Large intestine (tissue), 3 donors: Measurements from ENCODE around the gene TSC22D4. TPM values are rescaled to one million over a fixed set of nuclear protein-coding genes. Genes with fewer than 3 reads are reported as not detected.
"Not testable (repeated sequence)": the region's sequence is repeated elsewhere in the genome, so short reads cannot be mapped to it uniquely, and the experiment has no call there.

ENCODE experiments used
- DNase-seq, 2 donors: peaks; one replicate each; pipeline versions ENCODE4 v3.0.0 to v3.0.0-alpha.2; 2013
- H3K27ac ChIP-seq: one replicate; pipeline ENCODE4 v1.5.1; 2013; ENCODE audit warnings: low read length
- H3K27me3 ChIP-seq: 2 replicates; pipeline ENCODE4 v1.6.1; 2013; ENCODE audit warnings: low read length; ENCODE audit not compliant: control insufficient read depth, insufficient read depth
- H3K36me3 ChIP-seq: 2 replicates; pipeline ENCODE4 v1.6.1; 2013; ENCODE audit warnings: low read length; ENCODE audit not compliant: control insufficient read depth, insufficient read depth
- H3K4me1 ChIP-seq: one replicate; pipeline ENCODE4 v1.6.1; 2013; ENCODE audit warnings: low read length; ENCODE audit not compliant: control insufficient read depth, insufficient read depth
- H3K4me3 ChIP-seq: one replicate; pipeline ENCODE4 v1.5.1; 2013; ENCODE audit warnings: low read length
- H3K9me3 ChIP-seq: one replicate; pipeline ENCODE4 v1.6.1; 2013; ENCODE audit warnings: mild to moderate bottlenecking, low read depth, low read length, moderate library complexity; ENCODE audit not compliant: control insufficient read depth
- WGBS: methylation state at CpG from one replicate; pipeline ENCODE4 v1.1.5; 2013; ENCODE audit warnings: low lambda C conversion rate; ENCODE audit not compliant: insufficient coverage; 5-methylcytosine and 5-hydroxymethylcytosine counted together
- polyA plus RNA-seq: library from polyadenylated mRNA; unstranded; fragments of 120-200 nt; gene quantifications from one replicate; pipeline ENCODE4 v1.2.1, GENCODE V29; 2013

TSC22D4 gene
- polyA plus RNA-seq, 1 donor, result 56.8 TPM

DNA sequence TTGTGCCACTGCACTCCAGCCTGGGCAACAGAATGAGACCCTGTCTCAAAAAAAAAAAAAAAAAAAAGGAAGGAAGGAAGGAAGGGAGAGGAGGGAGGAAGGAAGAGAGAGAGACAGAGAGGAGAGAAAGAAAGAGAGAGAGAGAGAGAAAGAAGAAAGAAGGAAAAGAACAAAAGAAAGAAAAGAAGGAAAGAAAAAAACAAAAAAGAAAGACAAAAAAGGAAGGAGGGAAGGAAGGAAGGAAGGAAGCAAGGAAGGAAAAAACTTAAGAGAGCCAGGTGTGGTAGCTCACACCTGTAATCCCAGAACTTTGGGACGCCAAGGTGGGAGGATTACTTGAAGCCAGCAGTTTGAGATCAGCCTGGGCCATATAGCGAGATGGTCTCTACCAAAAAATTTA is 14.2 kb downstream of the TSC22D4 start:
- no peak overlapping the region for H3K4me3 ChIP-seq
- H3K27ac ChIP-seq, result no peak overlapping the region
- peaks cover 21% of the 10 kb centered on the region for H3K36me3 ChIP-seq
- no peak for DNase-seq
- peaks cover 10% of the 10 kb centered on the region for H3K4me1 ChIP-seq
- WGBS, result no CpG with 5 or more reads among the region's 2 CpGs
- no peaks in the 10 kb centered on the region for H3K27me3 ChIP-seq
- peaks cover 4% of the 10 kb centered on the region for H3K9me3 ChIP-seq

DNA sequence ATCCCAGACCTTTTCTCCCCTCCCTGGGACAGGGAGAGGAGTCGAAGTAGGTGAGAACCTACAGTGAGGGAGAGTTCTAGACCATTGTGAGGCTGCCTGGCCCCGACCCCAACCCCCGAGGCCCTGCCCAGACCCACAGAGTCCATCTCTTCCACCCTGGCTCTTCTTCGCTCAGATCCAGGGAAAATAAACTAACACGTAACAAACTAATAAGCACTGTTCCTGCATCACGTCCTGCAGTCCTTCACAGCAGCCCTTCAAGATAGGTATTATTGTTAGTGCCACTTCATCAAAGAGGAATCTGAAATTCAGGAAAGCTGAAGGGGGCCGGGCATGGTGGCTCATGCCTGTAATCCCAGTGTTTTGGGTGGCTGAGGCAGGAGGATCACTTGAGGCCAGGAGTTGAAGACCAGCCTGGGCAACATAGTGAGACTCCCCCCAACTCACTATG is 14.8 kb downstream of the TSC22D4 start, which contains the start of gene SPACDR:
SPACDR (minus strand) TSS at position 51 of the 451 bp plus-strand sequence. CDS start 235 bp downstream, outside the sequence.
- Histone ChIP-seq H3K27me3 (no peaks in the 10 kb centered on the region), H3K36me3 (peaks cover 21% of the 10 kb centered on the region), H3K27ac (no peak within 1 kb of the TSS), H3K4me1 (peaks cover 5% of the 10 kb centered on the region), H3K4me3 (no peak within 1 kb of the TSS), H3K9me3 (peaks cover 4% of the 10 kb centered on the region)
- DNase-seq, result no peak
- no CpG with 5 or more reads among the region's 7 CpGs for WGBS

DNA sequence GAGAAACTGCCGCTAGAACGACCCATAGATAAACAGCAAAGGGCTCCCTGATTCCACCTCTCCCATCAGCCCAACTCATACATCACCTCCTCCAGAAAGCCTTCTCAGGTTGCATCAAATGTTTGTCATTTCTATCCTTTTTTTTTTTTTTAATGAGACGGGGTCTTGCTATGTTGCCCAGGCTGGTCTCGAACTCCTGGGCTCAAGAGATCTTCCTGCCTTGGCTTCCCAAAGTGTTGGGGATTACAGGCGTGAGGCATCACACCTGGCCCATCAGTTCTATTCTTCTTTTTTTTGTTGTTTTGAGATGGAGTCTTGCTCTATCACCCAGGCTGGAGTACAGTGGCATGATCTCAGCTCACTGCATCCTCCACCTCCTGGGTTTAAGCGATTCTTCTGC is 22.0 kb downstream of the TSC22D4 start:
- Histone ChIP-seq H3K27me3 (no peaks in the 10 kb centered on the region), H3K36me3 (no peaks in the 10 kb centered on the region), H3K9me3 (no peaks in the 10 kb centered on the region), H3K4me1 (no peaks in the 10 kb centered on the region), H3K27ac (no peak overlapping the region), H3K4me3 (no peak overlapping the region)
- no CpG with 5 or more reads among the region's 6 CpGs for WGBS
- no peak for DNase-seq

DNA sequence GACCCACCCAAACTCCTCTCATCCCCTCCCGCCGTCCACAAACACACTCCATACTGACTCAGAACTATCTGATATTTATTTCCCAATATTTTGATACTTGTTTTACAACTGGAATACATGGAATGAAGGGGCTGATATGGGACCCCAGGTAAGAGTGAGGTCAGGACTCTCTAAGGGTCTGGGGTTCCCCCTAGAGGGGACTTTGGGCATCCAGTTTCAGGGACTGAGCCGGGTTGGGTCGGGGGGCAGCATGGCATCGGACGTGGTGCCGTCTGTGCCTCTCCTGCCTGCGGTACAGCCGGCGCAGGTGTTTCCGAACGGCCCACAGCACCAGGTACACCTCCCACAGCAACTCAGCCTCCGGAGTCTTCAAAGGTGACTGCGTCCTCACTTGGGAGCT is 22.5 kb downstream of the TSC22D4 start:
- Histone ChIP-seq H3K27me3 (no peaks in the 10 kb centered on the region), H3K4me3 (no peak overlapping the region)

DNA sequence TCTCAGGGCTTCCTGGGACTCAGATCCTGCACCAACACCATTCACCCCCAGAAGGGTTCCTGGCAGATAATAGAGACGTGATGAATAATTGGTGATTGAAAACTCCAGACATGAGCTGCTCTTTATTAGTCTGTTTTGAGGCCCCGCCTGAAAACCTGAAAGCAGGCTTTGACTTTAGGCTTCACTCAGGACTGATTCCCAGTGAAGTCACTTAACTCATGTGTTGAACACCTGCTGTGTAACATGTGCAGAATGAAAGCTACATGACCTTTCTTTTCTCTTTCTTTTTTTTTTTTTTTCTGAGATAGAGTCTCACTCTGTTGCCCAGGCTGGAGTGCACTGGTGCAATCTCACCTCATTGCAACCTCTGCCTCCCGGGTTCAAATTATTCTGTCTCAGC is 23.8 kb downstream of the TSC22D4 start:
- Histone ChIP-seq H3K27ac (no peak overlapping the region), H3K36me3 (no peaks in the 10 kb centered on the region), H3K4me3 (no peak overlapping the region), H3K27me3 (no peaks in the 10 kb centered on the region), H3K4me1 (peaks cover 3% of the 10 kb centered on the region), H3K9me3 (no peaks in the 10 kb centered on the region)
- no CpG with 5 or more reads among the region's 3 CpGs for WGBS
- DNase-seq, result no peak

More for the DNA sequence above, 22.5 kb downstream of the TSC22D4 start:
- Histone ChIP-seq H3K27ac (no peak overlapping the region), H3K36me3 (no peaks in the 10 kb centered on the region), H3K4me1 (no peaks in the 10 kb centered on the region), H3K9me3 (no peaks in the 10 kb centered on the region)
- no peak for DNase-seq
- WGBS, result no CpG with 5 or more reads among the region's 14 CpGs

DNA sequence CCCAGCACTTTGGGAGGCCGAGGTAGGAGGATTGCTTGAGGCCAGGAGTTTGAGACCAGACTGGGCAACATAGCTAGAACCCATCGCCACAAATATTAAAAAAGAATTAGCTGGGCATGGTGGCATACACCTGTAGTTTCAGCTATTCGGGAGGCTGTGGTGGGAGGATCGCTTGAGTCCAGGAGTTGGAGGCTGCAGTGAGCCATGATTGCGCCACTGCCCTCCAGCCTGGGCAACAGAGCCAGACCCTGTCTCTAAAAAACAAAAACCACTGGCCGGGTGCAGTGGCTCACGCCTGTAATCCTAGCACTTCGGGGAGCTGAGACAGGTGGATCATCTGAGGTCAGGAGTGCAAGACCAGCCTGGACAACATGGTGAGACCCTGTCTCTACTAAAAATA is 25.2 kb downstream of the TSC22D4 start:
- H3K4me3 ChIP-seq, H3K27me3 ChIP-seq, H3K36me3 ChIP-seq, H3K9me3 ChIP-seq, DNase-seq, H3K4me1 ChIP-seq, H3K27ac ChIP-seq: not testable (repeated sequence)
- no CpG with 5 or more reads among the region's 8 CpGs for WGBS

DNA sequence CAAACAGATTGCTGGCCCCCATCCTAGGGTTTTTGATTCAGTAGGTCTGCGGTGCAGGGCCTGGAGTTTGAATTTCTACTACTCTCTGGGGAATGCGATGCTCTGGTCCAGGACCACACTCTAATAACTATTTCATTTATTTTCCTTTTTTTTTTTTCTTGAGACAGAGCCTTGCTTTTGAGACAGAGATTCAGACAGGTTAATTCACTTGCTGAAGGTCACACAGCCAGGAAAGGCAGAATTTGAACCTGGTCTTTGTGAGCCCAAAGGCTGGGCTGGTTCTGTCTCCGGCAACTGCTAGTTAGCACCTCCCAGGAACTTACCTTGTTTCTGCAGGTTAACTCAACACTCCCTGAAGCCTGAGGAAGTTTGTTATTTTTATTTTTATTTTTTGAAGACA is 26.5 kb downstream of the TSC22D4 start:
- DNase-seq, result no peak
- Histone ChIP-seq H3K36me3 (no peaks in the 10 kb centered on the region), H3K27me3 (no peaks in the 10 kb centered on the region), H3K4me1 (peaks cover 6% of the 10 kb centered on the region), H3K27ac (no peak overlapping the region), H3K4me3 (no peak overlapping the region), H3K9me3 (no peaks in the 10 kb centered on the region)
- WGBS, result 100% methylated on average over 2 of the region's 3 CpGs

DNA sequence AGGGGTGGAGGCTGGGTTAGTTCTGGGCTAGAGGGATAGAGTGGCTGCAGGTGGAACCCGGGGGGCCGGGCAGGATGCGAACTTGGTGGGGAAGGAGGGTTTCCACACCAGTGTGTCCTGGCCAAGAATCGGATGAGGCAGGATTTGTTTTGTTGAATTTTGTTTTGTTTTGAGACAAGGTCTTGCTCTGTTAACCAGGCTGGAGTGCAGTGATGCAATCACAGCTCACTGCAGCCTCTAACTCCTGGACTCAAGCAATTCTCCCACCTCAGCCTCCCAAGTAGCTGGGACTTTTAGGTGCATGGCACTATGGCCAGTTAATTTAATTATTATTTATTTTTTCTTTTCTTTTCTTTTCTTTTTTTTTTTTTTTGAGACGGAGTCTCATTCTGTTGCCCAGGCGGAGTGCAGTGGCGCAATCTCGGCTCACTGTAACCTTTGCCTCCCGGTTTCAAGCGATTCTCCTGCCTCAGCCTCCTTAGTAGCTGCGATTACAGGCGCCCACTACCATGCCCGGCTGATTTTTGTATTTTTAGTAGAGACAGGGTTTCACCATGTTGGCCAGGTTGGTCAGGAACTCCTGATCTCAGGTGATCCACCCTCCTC is 29.7 kb downstream of the TSC22D4 start:
- no peak for DNase-seq
- WGBS, result no CpG with 5 or more reads among the region's 13 CpGs

DNA sequence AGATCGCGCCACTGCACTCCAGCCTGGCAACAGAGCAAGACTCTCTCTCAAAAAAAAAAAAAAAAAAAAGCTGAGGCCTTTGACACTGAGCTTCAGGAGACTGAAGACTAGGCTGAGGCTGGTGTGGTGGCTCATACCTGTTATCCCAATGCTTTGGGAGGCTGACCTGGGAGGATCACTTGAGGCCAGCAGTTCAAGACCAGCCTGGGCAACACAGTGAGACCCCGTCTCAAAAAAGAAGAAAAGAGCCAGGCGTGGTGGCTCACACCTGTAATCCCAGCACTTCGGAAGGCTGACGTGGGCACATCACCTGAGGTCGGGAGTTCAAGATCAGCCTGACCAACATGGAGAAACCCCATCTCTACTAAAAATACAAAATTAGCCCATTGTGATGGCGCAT is 31.7 kb downstream of the TSC22D4 start:
- no CpG with 5 or more reads among the region's 8 CpGs for WGBS
- not testable (repeated sequence) for H3K36me3 ChIP-seq, H3K9me3 ChIP-seq, H3K27me3 ChIP-seq, H3K4me3 ChIP-seq, H3K27ac ChIP-seq, DNase-seq
- H3K4me1 ChIP-seq, result peaks cover 33% of the 10 kb centered on the region

More for the DNA sequence above, 29.7 kb downstream of the TSC22D4 start:
- Histone ChIP-seq H3K4me1 (peaks cover 18% of the 10 kb centered on the region), H3K9me3 (no peaks in the 10 kb centered on the region), H3K36me3 (no peaks in the 10 kb centered on the region), H3K27me3 (no peaks in the 10 kb centered on the region), H3K4me3 (no peak overlapping the region), H3K27ac (no peak overlapping the region)

DNA sequence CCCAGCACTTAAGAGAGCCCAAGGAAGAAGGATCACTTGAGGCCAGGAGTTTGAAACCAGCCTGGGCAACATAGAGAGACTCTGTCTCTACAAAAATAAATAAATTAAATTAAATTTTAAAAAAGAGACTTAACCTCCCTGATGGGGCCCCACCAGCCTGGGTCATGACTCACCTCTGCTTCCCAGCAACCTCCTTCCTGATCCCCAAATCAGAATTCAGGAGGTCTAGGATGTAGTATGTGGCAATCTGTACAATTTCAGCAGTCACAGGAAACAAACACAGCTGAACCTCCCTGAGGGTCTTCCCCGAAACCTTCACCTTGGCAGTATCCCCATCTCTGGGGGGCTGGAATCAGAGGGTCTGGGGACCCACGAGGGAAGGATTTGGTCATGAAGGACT is 33.0 kb downstream of the TSC22D4 start:
- Histone ChIP-seq H3K4me1 (peaks cover 33% of the 10 kb centered on the region), H3K9me3 (no peaks in the 10 kb centered on the region), H3K4me3 (no peak overlapping the region), H3K36me3 (no peaks in the 10 kb centered on the region), H3K27me3 (no peaks in the 10 kb centered on the region), H3K27ac (no peak overlapping the region)
- no peak for DNase-seq
- no CpG with 5 or more reads among the region's 2 CpGs for WGBS
